Suppressor macrophage (primary cell): ENCODE results near the gene MNDA.

Experiments used
- DNase-seq, 4 experiments: peaks; one replicate each; pipeline ENCODE4 v3.0.0-alpha.2; 2020 to 2022
- total RNA-seq, 17 experiments: gene quantifications; one replicate each; lab custom pipeline; 2026; ENCODE audit warnings: mixed read lengths in 6 of 17, inconsistent platforms in 3 of 17; lab: John Stamatoyannopoulos, UW

Gene MNDA
- total RNA-seq = 107 to 257 (median 184) reads per million in 17 experiments

- DNase-seq = peak; percentile 57 to 96 (median 90)
Observed at GRCh38 chr1:158830904-158831507, at the start of gene MNDA. Gene MNDA, plus strand, starts transcription at chr1:158831351. Its CDS starts 10,803 bp downstream, at chr1:158842154.

- peak; percentile 32 to 53 (median 48) for DNase-seq
Observed at GRCh38 chr1:158793604-158794003, 37.5 kb upstream of the MNDA start.

GRCh38 chr1:158794247-158794646 is 36.9 kb upstream of the MNDA start:
- DNase-seq = no peak

- peak in 1 of 4 experiments; percentile 31 for DNase-seq
Observed at GRCh38 chr1:158798531-158798930, 32.6 kb upstream of the MNDA start.

GRCh38 chr1:158799689-158800088 is 31.5 kb upstream of the MNDA start:
- peak; percentile 33 to 75 (median 64) for DNase-seq

- peak in 2 of 4 experiments; percentile 38 to 47 for DNase-seq
Observed at GRCh38 chr1:158800526-158800925, 30.6 kb upstream of the MNDA start.

GRCh38 chr1:158801396-158801795 is 29.8 kb upstream of the MNDA start:
- DNase-seq = peak in 2 of 4 experiments; percentile 31 to 50

GRCh38 chr1:158803678-158804077 is 27.5 kb upstream of the MNDA start:
- DNase-seq = peak in 2 of 4 experiments; percentile 18 to 34

GRCh38 chr1:158806916-158807536 is 24.1 kb upstream of the MNDA start:
- DNase-seq = no peak

GRCh38 chr1:158809256-158809655 is 21.9 kb upstream of the MNDA start:
- peak; percentile 29 to 80 (median 68) for DNase-seq

- peak; percentile 69 to 93 (median 86) for DNase-seq
Observed at GRCh38 chr1:158809862-158810261, 21.3 kb upstream of the MNDA start.

GRCh38 chr1:158810311-158810710 is 20.8 kb upstream of the MNDA start:
- DNase-seq = peak; percentile 31 to 73 (median 56)

- DNase-seq = peak in 2 of 4 experiments; percentile 32 to 51
Observed at GRCh38 chr1:158812336-158812735, 18.8 kb upstream of the MNDA start.

- peak in 3 of 4 experiments; percentile 23 to 70 (median 63) for DNase-seq
Observed at GRCh38 chr1:158813164-158813563, 18.0 kb upstream of the MNDA start.

- DNase-seq = no peak
Observed at GRCh38 chr1:158814970-158815369, 16.2 kb upstream of the MNDA start.

GRCh38 chr1:158818560-158818959 is 12.6 kb upstream of the MNDA start:
- DNase-seq = peak; percentile 42 to 74 (median 63)

GRCh38 chr1:158818975-158819431 is 12.1 kb upstream of the MNDA start:
- peak; percentile 52 to 74 (median 66) for DNase-seq

- peak; percentile 27 to 77 (median 55) for DNase-seq
Observed at GRCh38 chr1:158819461-158820443, 11.4 kb upstream of the MNDA start.

- DNase-seq = no peak
Observed at GRCh38 chr1:158821723-158822122, 9.4 kb upstream of the MNDA start.

GRCh38 chr1:158830074-158830677 is 975 bp upstream of the MNDA start:
- no peak for DNase-seq

- DNase-seq = peak; percentile 50 to 85 (median 73)
Observed at GRCh38 chr1:158833264-158833663, 2.1 kb downstream of the MNDA start.

GRCh38 chr1:158836038-158836437 is 4.9 kb downstream of the MNDA start:
- peak in 1 of 4 experiments; percentile 22 for DNase-seq
